Measurements from ENCODE around the gene NFKBIE.

- peak in 2 of 3 experiments; percentile 41 to 62 for TF ChIP-seq CTCF (optimal IDR thresholded peaks at IDR 0.05 in 1 of 3, IDR thresholded peaks at IDR 0.05 in 1 of 3, conservative IDR thresholded peaks at IDR 0.05 in 1 of 3; ENCODE audit: extremely low read depth in 1 of 3, insufficient read depth in 2 of 3, low read length in 3 of 3)
- TF ChIP-seq EZH2 (IDR thresholded peaks at IDR 0.05; ENCODE audit: low read length): no peak
Measured at GRCh38 chr6:44265007-44265721, at the start of gene NFKBIE.
